Measurements from ENCODE around the gene DSC2.
"Not testable (repeated sequence)": the region's sequence is repeated elsewhere in the genome, so short reads cannot be mapped to it uniquely, and the experiment has no call there.

The DSC2 gene

GRCh38 chr18:31102025-31102684 is at the start of gene DSC2:
TSS of gene DSC2 (minus strand) at chr18:31102421. CDS start at chr18:31101971, 450 bp downstream.
- DNase-seq (ENCODE audit: low spot score), result peak; percentile 29

- peak; percentile 0 for DNase-seq (ENCODE audit: low spot score)
These were observed 47.1 kb upstream of the DSC2 start for GRCh38 chr18:31149351-31149750.

- no peak for DNase-seq (ENCODE audit: low spot score)
These were observed 46.4 kb upstream of the DSC2 start for GRCh38 chr18:31148600-31148999.

GRCh38 chr18:31146809-31147208 is 44.6 kb upstream of the DSC2 start:
- no peak for DNase-seq (ENCODE audit: low spot score)

- no peak for DNase-seq (ENCODE audit: low spot score)
These were observed 40.8 kb upstream of the DSC2 start for GRCh38 chr18:31143025-31143424.

GRCh38 chr18:31138709-31139108 is 36.5 kb upstream of the DSC2 start:
- DNase-seq (ENCODE audit: low spot score), result no peak

- no peak for DNase-seq (ENCODE audit: low spot score)
These were observed 32.8 kb upstream of the DSC2 start for GRCh38 chr18:31134988-31135529.

GRCh38 chr18:31129398-31130115 is 27.3 kb upstream of the DSC2 start:
- no peak for DNase-seq (ENCODE audit: low spot score)

GRCh38 chr18:31125878-31126277 is 23.7 kb upstream of the DSC2 start:
- no peak for DNase-seq (ENCODE audit: low spot score)

GRCh38 chr18:31123125-31123524 is 20.9 kb upstream of the DSC2 start:
- not testable (repeated sequence) for DNase-seq (ENCODE audit: low spot score)

- no peak for DNase-seq (ENCODE audit: low spot score)
These were observed 18.4 kb upstream of the DSC2 start for GRCh38 chr18:31120594-31120993.

- no peak for DNase-seq (ENCODE audit: low spot score)
These were observed 14.8 kb upstream of the DSC2 start for GRCh38 chr18:31116853-31117595.

GRCh38 chr18:31112804-31113203 is 10.6 kb upstream of the DSC2 start:
- DNase-seq (ENCODE audit: low spot score), result no peak

- no peak for DNase-seq (ENCODE audit: low spot score)
These were observed 3.5 kb upstream of the DSC2 start for GRCh38 chr18:31105733-31106132.

- DNase-seq (ENCODE audit: low spot score), result no peak
These were observed 2.2 kb upstream of the DSC2 start for GRCh38 chr18:31104444-31104843.

- DNase-seq (ENCODE audit: low spot score), result no peak
These were observed 1.2 kb upstream of the DSC2 start for GRCh38 chr18:31103423-31103822.

GRCh38 chr18:31102941-31103340 is 720 bp upstream of the DSC2 start:
- peak; percentile 1 for DNase-seq (ENCODE audit: low spot score)

- peak; percentile 30 for DNase-seq (ENCODE audit: low spot score)
These were observed 817 bp downstream of the DSC2 start for GRCh38 chr18:31101183-31102024.

- peak; percentile 4 for DNase-seq (ENCODE audit: low spot score)
These were observed 1.6 kb downstream of the DSC2 start for GRCh38 chr18:31100436-31101182.

- DNase-seq (ENCODE audit: low spot score), result peak; percentile 9
These were observed 2.6 kb downstream of the DSC2 start for GRCh38 chr18:31099450-31100230.

Data from SW480 (cell line).